Subcutaneous adipose tissue (tissue), 4 donors: ENCODE data around the gene SMPX. TPM values are rescaled to one million over a fixed set of nuclear protein-coding genes. Genes with fewer than 3 reads are reported as not detected.

Experiments used
- total RNA-seq, 4 donors: library from RNA; depleted of rRNA; stranded (reverse); fragments of >200 nt; gene quantifications; one replicate each; pipeline ENCODE4 v1.1.0, GENCODE V29; 2016
- TF ChIP-seq, protein P1 (sequence below): fragments of 450-650 bp; IDR thresholded peaks from one replicate; pipeline ENCODE4 v1.5.1; 2016; ENCODE audit warnings: low read depth, mild to moderate bottlenecking, control low read depth, antibody characterized with exemption, moderate library complexity

Gene SMPX
- total RNA-seq, 4 donors from 2014 or later: not detected

DNA sequence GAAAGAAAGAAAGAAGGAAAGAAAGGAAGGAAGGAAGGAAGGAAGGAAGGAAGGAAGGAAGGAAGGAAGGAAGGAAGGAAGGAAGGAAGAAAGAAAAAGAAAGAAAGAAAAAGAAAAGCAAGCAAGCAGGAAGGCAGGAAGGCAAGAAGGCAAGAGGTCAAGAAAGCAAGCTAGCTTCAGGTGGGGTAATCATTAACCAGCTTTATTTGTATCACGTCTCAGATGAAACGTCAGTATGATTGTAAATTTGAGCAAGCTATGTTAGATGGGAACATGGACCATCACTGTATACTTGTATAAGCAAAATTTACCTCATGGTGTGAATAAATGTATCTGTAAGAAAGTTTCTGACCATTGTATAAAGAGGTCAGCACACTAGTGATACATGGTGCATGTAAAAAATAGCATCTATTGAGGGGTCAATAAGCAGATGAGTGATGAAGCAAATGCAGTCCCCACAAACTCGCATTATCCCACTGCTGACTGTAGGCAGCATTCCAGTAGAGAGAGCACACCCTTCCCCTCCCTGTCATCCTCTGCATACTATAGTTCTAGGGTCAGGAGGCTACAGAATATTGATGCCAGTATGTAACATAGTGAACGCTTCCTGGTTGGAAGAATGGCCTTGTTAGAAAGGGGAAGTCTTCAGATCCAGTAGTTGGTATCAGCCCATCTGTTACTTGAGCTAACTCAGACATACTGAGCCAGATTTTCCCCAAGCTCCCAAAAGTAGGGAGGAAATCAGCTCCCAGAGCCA is 83.3 kb downstream of the SMPX start:
- TF ChIP-seq, protein P1, sequence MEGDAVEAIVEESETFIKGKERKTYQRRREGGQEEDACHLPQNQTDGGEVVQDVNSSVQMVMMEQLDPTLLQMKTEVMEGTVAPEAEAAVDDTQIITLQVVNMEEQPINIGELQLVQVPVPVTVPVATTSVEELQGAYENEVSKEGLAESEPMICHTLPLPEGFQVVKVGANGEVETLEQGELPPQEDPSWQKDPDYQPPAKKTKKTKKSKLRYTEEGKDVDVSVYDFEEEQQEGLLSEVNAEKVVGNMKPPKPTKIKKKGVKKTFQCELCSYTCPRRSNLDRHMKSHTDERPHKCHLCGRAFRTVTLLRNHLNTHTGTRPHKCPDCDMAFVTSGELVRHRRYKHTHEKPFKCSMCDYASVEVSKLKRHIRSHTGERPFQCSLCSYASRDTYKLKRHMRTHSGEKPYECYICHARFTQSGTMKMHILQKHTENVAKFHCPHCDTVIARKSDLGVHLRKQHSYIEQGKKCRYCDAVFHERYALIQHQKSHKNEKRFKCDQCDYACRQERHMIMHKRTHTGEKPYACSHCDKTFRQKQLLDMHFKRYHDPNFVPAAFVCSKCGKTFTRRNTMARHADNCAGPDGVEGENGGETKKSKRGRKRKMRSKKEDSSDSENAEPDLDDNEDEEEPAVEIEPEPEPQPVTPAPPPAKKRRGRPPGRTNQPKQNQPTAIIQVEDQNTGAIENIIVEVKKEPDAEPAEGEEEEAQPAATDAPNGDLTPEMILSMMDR: no peak

DNA sequence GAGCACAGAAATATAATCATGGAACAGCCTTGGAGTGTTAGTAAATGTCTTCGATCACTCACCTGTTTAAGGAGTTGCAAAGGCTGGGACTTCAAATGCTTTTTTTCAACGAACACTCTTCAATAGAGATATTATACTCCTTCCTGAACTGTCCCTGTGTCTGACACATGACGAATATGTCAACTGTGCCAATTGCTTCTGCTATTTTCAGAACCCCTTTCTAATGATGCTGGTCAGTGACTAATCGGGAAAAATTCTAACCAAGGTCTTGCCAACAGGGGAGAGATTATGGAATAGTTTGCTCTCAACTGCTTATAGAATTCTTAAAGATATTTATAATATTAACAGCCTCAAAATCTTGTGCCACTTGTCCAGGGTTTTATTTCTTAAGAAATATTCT is 91.2 kb downstream of the SMPX start:
- TF ChIP-seq, protein P1: no peak

GRCh38 chrX:21666252-21666651 is 91.7 kb downstream of the SMPX start:
- TF ChIP-seq, protein P1: no peak

- TF ChIP-seq, protein P1: no peak
Measured at GRCh38 chrX:21662761-21663160, 95.2 kb downstream of the SMPX start.

GRCh38 chrX:21661316-21661715 is 96.6 kb downstream of the SMPX start:
- TF ChIP-seq, protein P1: no peak

DNA sequence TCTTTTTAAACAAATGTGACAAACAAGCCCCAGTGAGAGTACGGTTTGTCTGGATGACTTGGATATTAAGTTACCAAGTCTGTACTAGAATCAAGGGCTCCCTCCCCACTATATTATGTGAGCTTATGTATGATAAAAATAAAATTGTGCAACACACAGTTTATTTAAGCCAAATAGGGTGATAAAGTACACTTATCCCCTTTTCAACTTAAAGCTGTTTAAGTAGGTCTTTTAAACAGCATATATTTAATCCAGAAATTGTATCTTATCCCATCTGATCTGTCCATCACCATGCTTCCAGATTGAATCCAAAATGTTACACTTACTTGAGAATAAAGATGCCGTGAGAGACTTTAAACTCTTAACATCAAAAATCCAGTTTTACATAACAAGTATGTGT is 97.8 kb downstream of the SMPX start:
- TF ChIP-seq, protein P1: no peak

GRCh38 chrX:21659320-21659719 is 98.6 kb downstream of the SMPX start:
- TF ChIP-seq, protein P1: no peak
